DOHH2 (cell line): ENCODE measurements around the gene UMODL1.

Experiments
- CTCF ChIP-seq: fragments of 200-600 bp; sonication (generic); IDR thresholded peaks from one replicate; pipeline ENCODE4 v1.5.1; 2014; ENCODE audit warnings: antibody characterized with exemption, mild to moderate bottlenecking, low read depth, low read length; ENCODE audit not compliant: poor library complexity, severe bottlenecking
- EZH2phosphoT487 ChIP-seq: fragments of 200-600 bp; sonication (generic); IDR thresholded peaks from 2 replicates; pipeline ENCODE4 v1.6.1; 2017; ENCODE audit warnings: borderline replicate concordance, mild to moderate bottlenecking, antibody characterized with exemption, low read length, moderate library complexity, mixed read lengths

DNA sequence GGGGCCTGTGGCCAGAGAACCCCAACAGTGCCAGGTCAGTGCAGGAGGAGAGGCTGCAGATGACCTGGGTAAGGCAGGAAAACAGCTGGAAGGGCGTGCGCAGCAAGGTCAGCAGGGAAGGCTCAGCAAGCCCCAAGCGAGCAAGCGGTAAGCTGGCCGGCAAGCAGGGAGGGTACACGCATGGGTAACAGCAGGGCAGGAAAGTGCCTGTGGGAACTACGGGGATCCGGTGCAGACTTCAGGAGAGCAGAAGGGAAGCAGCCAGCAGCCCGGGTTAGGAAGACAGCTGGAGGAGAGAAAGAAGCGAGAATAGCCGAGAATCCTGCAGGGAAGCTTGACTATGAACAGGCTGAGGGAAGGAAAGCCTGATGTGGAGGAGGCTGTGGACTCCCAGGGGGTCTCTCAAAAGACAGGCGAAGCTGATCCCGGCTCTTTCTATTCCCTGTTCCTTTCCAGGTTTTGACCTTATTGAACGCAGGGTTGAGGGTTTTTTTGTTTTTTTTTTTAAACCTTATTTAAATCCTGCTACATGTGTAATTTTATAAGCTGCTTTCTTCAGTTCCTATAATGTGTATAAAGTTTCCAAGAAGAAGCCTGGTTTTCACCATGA, 20.9 kb downstream of the UMODL1 start:
- TF ChIP-seq CTCF (no peak), EZH2phosphoT487 (no peak)
